Panc1 (cell line): ENCODE measurements around the gene MAP7. TPM values are rescaled to one million over a fixed set of nuclear protein-coding genes. Genes with fewer than 3 reads are reported as not detected.

Source experiments
- ATAC-seq: fragments of 200-7000 bp; cut with Tn5 transposase; 2 replicates; pipeline ENCODE4 v1.9.1; 2020; ENCODE audit warnings: mild to moderate bottlenecking, moderate library complexity
- BruUV-seq: library from RNA; stranded (reverse); fragments of 400-500 nt; replicated peaks from 2 replicates; lab custom pipeline; 2021; lab: Mats Ljungman, UMichigan
- CTCF ChIA-PET: fragments of 300-600 bp; sonication (Branson Sonifier 250); formaldehyde crosslinking; loops from one replicate; lab custom pipeline; 2022; ENCODE audit warnings: antibody characterized with exemption; lab: Charles Lee
- POLR2A ChIA-PET: fragments of 300-600 bp; sonication (Branson Sonifier 250); formaldehyde crosslinking; loops from one replicate; lab custom pipeline; 2022; ENCODE audit warnings: antibody characterized with exemption; lab: Charles Lee
- DNase-seq: peaks from one replicate; pipeline ENCODE4 v3.0.0-alpha.2; 2010; ENCODE audit warnings: low read depth, low spot score
- H3K27ac ChIP-seq: 2 replicates; pipeline ENCODE4 v1.5.1; 2011; ENCODE audit warnings: mild to moderate bottlenecking, low read length, inconsistent platforms
- H3K27me3 ChIP-seq: fragments of 200-500 bp; sonication (Bioruptor generic); 2 replicates; pipeline ENCODE4 v1.6.0; 2014; ENCODE audit warnings: low read length, inconsistent platforms; ENCODE audit not compliant: control insufficient read depth, insufficient read depth
- H3K36me3 ChIP-seq: fragments of 200-500 bp; sonication (Bioruptor generic); 2 replicates; pipeline ENCODE4 v1.5.1; 2014; ENCODE audit warnings: inconsistent platforms, mild to moderate bottlenecking, low read length, moderate library complexity; ENCODE audit not compliant: control insufficient read depth, insufficient read depth
- H3K4me1 ChIP-seq: 2 replicates; pipeline ENCODE4 v1.5.1; 2011; ENCODE audit warnings: inconsistent platforms, mild to moderate bottlenecking, low read length, moderate library complexity; ENCODE audit not compliant: control insufficient read depth, insufficient read depth
- H3K4me3 ChIP-seq, 2 experiments: 2 replicates each; pipeline ENCODE4 v1.5.1; 2011 to 2012; ENCODE audit warnings: low read depth in 2 of 2, low read length in 2 of 2, mild to moderate bottlenecking in 2 of 2, inconsistent platforms in 1 of 2, moderate library complexity in 1 of 2
- H3K9me3 ChIP-seq: fragments of 200-500 bp; sonication (Bioruptor generic); 2 replicates; pipeline ENCODE4 v1.5.1; 2014; ENCODE audit warnings: low read depth, mild to moderate bottlenecking, inconsistent platforms, low read length, moderate library complexity; ENCODE audit not compliant: control insufficient read depth, insufficient read depth
- CTCF ChIP-seq: fragments of 450-650 bp; IDR thresholded peaks from 2 replicates; pipeline ENCODE4 v1.5.1; 2017; ENCODE audit warnings: mild to moderate bottlenecking
- POLR2AphosphoS5 ChIP-seq: IDR thresholded peaks from 2 replicates; pipeline ENCODE4 v1.6.1; 2012; ENCODE audit warnings: mild to moderate bottlenecking, low read depth, low read length, moderate library complexity
- REST ChIP-seq, 2 experiments: IDR thresholded peaks; 2 replicates each; pipeline ENCODE4 v1.6.1; 2011 to 2012; ENCODE audit warnings: low read depth in 2 of 2, control low read depth in 1 of 2, low read length in 1 of 2, mild to moderate bottlenecking in 1 of 2, moderate library complexity in 1 of 2; ENCODE audit not compliant: insufficient read depth in 1 of 2
- SIN3A ChIP-seq: IDR thresholded peaks from 2 replicates; pipeline ENCODE4 v1.6.1; 2012; ENCODE audit warnings: low read depth, mild to moderate bottlenecking, low read length, moderate library complexity, borderline replicate concordance; ENCODE audit not compliant: insufficient read depth
- TCF7L2 ChIP-seq: IDR thresholded peaks from 2 replicates; pipeline ENCODE4 v1.6.1; 2011; ENCODE audit warnings: mild to moderate bottlenecking, low read depth, low read length, inconsistent platforms
- in situ Hi-C: cut with HindIII; loops from 2 replicates; pipeline ENCODE4 v1.10.0; 2016; ENCODE audit warnings: low sequenced_read_pairs, low pct_unique_long_range_greater_than_20kb
- intact Hi-C: fragments of 100-400 bp; cut with micrococcal nuclease; formaldehyde crosslinking; loops from one replicate; pipeline ENCODE4 v1.10.0; 2022; ENCODE audit not compliant: unreplicated experiment
- total RNA-seq: library from RNA; stranded (reverse); gene quantifications from one replicate; pipeline ENCODE4 v1.2.1, GENCODE V29; 2021; ENCODE audit not compliant: unreplicated experiment

Gene MAP7
- total RNA-seq, 1 experiment from 2014 or later, result 1.8 TPM

- BruUV-seq, result no TSS peak
- Histone ChIP-seq H3K36me3 (no peaks in the 10 kb centered on the region), H3K27ac (no peak overlapping the region), H3K4me1 (peaks cover 7% of the 10 kb centered on the region; the same call in 1 of the 2 replicates), H3K27me3 (no peaks in the 10 kb centered on the region), H3K4me3 (no peak overlapping the region), H3K9me3 (no peaks in the 10 kb centered on the region)
- ATAC-seq (peak; percentile 59; the same call in 1 of the 2 replicates), DNase-seq (no peak)
- ChIA-PET POLR2A (no interaction called here), CTCF (interaction anchor here (1.4 kb wide), 2 partner anchors 22 to 183 kb away, joined by 3 to 9 read pairs; no protein-coding TSS in a partner anchor)
- TF ChIP-seq REST (IDR thresholded peaks at IDR 0.05; ENCODE audit: insufficient read depth in 1 of 2, low read depth in 2 of 2, low read length in 1 of 2) (no peak), CTCF (peak; percentile 24)
- intact Hi-C loops (no loop called here), in situ Hi-C loops (no loop called here)
Measured at GRCh38 chr6:136525586-136526195, 24.5 kb downstream of the MAP7 start.

DNA sequence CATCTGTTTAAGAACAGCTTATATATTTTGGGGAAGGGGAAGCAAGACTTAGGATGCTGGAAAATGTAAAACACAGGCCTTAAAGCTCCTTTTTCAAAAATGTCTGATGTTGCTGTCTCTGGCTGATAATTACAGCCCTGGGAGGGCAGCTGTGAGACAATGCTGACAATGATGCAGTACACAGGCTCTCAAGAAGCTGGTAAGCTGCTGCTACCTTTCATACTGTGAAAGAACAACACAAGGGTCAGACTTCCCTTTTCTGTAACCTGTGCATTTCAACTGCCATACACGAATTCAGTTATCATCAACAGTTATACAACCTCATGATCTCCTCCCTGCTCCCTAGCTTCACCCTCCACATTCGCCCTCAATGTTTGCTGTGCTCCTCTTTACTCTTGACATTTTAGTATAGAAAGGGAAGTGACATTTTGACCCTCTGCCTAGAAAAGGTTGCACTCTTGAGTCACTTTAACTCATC is 25.2 kb downstream of the MAP7 start:
- ChIA-PET POLR2A (no interaction called here), CTCF (interaction anchor here (1.4 kb wide), 2 partner anchors 22 to 183 kb away, joined by 3 to 9 read pairs; no protein-coding TSS in a partner anchor)
- no peaks in the 10 kb centered on the region for H3K27me3 ChIP-seq
- no peak overlapping the region for H3K27ac ChIP-seq
- DNase-seq, result no peak
- no peaks in the 10 kb centered on the region for H3K36me3 ChIP-seq
- ATAC-seq, result no peak
- no TSS peak for BruUV-seq
- peaks cover 7% of the 10 kb centered on the region; the same call in 1 of the 2 replicates for H3K4me1 ChIP-seq
- H3K9me3 ChIP-seq, result no peaks in the 10 kb centered on the region
- intact Hi-C loops, result no loop called here
- H3K4me3 ChIP-seq, result no peak overlapping the region
- in situ Hi-C loops, result no loop called here
- TF ChIP-seq SIN3A (no peak), REST (IDR thresholded peaks at IDR 0.05; ENCODE audit: insufficient read depth in 1 of 2, low read depth in 2 of 2, low read length in 1 of 2) (no peak), CTCF (no peak), TCF7L2 (no peak), POLR2AphosphoS5 (no peak)
